GM19395 (cell line): ENCODE data around the gene ELAVL4.

ENCODE experiments used
- ATAC-seq: cut with Tn5 transposase; IDR thresholded peaks from one replicate; pipeline ENCODE4 v1.9.1; 2021; ENCODE audit warnings: mild to moderate bottlenecking, moderate library complexity; ENCODE audit not compliant: unreplicated experiment

Gene ELAVL4

DNA sequence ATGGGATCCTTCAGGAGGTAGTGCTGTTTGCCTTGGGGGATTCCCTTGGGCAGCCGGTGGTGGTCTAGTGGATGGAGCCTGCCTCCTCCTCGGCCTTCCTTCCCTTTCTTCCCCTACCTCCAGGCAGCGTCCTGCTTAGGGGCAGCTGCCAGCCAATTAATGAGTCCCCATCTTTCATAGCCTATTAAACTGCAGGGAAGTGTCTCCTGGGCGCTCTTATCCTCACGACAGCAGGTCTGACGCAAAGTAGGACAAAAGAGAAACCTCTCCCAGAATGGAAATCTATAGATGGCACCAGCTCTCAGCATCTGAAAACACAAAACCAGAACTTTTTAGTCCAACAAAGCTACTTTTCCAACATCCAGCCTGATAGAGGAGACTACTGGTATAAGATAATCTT lies 69.3 kb downstream of the ELAVL4 start:
- ATAC-seq: no peak

DNA sequence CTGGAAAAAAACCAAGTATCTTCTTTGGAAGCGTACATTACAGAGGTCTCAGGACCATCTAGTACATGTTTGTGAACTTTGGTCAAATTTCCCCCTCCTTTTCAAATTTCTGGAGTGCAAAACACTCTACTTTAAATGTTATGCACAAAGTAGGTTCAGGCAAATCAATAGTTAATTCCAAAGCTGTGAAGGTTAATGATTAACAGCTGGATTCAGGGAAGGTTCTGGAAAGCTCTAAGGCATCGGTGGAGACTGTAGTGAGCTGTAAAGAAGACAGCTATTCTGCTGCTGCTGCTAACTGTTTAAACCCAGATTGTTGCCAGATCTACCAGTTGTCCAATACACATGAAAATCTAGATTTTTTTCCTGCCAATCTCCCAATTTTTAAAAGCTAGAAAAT lies 70.9 kb downstream of the ELAVL4 start:
- no peak for ATAC-seq

DNA sequence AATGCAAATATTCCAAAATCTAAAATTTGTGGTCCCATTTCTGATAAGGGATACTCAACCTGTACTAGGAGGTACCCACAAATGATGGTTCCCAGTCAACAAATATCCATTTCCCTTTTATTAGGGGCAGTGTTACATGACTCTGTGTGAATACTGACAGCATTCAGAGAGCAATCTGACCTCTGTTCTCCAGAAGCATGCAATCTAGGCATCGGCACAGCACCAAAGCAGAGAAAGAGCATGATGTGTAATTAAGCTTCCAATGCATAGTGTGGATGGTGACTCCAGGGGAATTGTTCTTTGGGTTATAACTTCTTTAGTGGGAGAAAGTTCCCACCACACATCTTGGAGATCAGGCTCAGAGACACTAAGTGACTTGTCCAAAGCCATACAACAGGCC lies 71.6 kb downstream of the ELAVL4 start:
- ATAC-seq: no peak

DNA sequence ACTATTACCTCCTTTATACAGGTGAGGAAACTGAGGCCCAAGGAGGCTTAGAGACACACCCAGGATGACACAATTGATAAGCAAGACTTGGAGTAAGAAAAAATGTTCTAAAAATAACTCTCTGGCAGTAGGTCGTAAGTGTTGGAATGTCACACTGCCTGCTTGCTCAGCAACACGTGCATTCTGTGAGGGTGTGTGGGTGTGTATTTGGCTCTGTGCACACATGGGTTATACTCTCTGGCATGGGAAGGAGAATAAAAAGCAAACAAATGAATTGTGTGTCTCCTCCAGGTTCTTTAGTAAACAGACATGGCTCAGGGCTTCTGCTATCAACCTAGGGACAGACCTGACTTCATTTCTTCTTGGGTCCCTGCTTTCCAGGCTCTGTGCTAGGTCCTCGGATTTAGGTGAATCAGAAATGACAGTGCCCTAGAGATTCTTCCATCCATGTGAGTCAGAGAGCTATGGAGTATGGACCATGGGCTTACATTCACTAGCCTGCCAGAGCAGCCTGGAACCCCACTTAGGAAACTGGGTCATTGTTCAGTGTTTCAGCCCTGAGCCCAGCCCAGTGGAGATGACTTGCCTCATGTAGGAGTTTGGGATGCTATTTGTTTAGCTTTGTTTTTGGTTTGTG lies 72.4 kb downstream of the ELAVL4 start:
- ATAC-seq: no peak

DNA sequence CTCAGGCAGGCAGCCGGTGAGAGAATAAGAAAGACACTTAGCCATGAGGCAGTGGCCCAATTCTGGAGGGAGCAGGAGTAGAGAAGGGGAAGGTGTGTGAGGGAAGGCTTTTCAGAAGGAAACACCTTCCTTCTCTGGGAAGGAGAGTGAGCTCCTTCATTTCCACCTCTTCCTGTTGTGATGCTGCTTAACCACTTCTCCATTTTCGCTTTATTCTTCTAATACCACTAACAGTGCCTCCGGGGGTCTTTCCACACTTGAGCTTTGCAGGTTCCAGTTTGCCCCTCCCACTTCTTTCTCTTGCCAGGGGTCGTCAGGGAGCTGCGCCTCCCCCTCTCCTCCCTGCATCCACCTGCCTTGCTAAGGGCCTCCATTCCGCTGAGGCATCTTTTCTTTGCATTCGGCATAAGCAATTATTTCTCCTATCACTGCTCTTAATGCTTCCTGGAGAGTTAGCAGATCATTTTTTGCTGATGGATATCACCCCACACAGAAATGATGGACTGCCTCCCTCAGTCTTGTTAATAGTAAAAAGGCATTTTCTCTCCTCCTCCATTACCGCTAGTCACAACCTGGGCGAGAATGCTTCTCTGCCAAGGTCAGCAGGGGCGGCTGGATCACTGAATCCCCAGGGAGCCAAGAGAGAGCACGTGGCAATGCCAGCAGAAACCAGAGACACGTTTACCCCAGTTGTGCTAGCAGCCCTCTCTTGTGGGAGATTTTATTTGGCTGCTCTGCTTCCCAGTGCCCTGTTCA lies 74.8 kb downstream of the ELAVL4 start:
- no peak for ATAC-seq

DNA sequence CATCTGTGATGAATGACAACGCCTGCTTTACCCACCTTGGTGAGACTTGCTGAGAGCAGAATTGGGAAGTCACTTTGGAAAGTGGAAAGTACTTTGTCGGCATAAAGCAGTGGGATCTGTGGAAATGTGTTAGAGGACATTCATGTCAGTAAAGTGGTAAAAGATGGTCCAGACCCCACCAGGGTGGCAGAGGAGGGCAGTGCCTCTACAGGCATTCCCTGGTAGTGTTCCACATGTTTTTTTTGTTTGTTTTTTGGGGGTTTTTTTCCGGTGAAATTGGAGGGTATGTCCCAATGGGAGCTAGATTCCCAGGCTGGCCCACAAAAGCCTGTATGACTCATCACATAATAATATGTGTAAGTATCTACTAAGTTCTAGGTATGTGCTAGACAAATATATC lies 80.6 kb downstream of the ELAVL4 start:
- ATAC-seq: no peak

DNA sequence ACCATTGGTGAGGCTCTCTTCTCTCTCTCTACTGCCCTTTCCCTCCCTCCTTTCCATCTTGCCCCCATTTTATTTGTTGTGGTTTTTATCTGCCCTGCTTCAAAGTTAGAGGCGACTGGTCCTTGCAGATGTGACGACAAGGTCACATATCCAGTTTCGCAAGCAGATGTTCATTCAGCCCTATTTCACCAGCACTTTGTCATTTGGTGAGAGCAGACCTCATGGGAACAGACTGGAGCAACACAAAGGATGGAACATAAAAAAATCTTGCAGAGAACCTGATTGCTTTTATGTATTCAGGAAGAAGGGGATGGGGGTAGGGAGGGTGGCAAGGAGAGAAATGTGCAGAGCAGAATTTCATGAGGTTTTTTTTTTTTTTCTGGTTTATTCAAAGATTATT lies 84.3 kb downstream of the ELAVL4 start:
- no peak for ATAC-seq

DNA sequence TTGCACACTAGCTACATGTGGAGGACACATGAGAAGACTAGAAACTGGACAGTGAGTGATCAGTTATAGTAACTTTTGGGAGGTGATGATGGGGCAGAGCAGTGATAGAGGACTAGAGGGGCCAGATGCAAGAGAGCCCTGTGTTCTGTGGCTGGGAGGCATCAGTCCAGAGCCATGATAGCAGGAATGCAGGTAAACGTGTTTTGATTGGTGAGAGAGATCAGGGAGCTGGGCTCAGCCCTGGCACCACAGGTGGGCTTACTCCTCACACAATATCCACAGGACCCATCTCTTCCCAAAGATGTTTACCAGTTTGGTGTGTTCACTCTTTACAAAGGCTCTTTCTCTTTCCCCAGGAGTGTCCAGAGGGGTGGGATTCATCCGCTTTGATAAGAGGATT lies 86.5 kb downstream of the ELAVL4 start:
- ATAC-seq: no peak

DNA sequence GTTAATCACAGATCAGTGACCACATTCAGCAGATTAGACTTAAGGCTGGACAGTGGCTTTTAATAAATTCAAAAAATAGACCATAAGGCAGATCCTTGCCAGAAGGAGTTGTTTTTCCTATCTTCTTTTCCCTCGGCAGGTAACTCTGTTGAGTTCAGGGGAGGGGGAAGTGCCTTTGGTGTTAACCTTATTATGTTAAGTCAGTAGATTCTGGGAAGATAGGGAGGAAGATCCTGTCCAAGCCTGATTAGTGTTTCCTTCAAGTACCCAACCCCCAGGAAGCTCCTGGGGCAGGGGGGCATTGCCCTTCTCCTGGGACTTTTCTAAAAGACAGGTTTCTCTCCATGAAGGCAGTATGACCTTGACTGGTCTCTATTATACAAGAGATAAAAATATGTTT lies 87.4 kb downstream of the ELAVL4 start:
- ATAC-seq: no peak

DNA sequence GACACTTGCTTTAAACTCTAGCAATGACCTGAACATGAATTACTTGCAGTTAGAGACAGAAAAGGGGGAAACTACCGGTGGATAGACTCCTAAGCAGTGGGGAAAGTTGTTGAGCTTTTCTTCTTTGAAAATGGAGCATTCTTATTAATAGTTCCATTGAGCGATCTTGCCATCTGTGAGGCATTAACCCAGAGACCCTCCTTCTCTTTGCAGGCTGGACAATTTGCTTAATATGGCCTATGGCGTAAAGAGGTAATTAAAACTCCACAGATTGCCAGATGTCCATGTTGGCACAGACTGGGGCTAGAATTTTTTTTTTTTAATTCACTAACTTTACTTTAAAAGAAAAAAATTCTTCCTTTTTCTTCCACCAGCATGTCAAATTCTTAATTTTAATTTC lies 88.5 kb downstream of the ELAVL4 start:
- no peak for ATAC-seq

DNA sequence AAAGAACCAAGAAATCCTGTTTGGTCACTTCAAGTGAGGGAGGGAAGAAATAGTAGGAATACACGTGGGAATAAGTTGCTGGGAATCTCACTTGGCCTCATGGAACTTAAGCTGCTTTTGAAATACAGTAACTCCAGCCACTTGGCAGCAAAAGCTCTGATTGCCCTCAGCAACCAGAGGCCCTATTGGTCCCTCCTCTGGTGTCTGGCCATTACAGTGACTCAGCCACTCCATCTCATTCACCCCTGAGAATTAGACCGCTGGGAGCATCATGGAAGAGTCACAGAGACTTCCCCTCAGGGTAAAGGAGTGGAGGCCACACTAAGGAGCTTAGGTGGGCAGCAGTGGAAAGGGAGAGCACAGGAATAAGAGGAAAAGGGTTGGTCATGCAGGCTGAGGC lies 99.6 kb downstream of the ELAVL4 start:
- ATAC-seq: no peak

DNA sequence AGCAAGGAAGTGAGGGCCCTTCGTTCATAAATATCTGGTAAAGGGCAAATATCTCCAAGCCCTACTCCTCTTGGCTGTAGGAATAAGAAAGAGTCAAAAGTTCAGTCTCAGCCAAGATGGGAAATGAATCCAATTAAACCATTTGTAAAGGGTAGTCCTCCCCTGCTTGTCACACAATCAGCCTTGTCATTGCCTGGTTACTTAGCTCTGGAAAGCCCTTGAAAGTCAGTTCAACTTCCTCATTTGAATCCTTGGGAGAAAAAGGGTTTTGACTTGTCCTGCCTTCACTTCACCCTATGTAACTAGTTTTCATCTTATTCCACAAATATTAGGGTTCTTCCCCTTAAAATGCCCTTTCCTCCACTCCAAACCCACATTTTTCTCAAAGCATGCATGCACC lies 100.0 kb downstream of the ELAVL4 start:
- ATAC-seq: no peak

DNA sequence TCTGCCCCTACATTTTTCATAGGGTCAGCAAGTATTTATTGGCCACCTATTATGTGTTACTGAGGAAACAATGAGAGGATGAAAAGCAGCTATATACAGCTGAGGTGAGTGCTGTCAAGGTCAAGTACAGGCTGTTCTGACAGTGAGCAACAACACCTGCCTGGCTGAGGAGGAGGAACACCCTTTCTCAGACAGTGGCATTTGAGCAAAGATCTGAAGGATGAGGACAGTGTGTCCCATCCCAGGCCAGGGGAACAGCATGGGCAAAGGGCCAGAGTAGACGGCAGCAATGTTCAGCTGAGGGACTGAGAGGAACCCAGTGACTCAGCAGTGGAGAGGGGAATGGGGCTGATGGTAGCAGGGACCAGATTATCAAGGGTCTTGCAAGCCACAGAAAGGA lies 101.0 kb downstream of the ELAVL4 start:
- no peak for ATAC-seq

DNA sequence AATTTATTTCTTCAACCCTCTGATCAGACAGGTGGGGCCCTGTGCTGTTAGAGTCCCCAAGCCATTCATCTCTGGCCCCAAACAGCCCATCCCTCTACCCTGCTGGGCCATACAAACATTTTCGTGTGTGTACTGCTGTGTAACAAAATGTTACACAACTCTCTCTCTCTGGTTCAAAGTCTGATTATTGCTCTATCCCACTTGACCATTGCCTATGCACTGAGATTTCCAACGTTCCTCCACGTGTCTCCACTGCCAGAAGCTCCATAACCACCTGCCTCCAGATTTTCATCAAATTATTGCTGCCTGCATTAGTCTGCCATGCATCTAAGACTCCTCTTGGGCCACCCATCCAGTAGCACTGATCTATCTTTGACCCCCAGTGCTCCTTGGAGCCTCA lies 104.8 kb downstream of the ELAVL4 start:
- no peak for ATAC-seq

DNA sequence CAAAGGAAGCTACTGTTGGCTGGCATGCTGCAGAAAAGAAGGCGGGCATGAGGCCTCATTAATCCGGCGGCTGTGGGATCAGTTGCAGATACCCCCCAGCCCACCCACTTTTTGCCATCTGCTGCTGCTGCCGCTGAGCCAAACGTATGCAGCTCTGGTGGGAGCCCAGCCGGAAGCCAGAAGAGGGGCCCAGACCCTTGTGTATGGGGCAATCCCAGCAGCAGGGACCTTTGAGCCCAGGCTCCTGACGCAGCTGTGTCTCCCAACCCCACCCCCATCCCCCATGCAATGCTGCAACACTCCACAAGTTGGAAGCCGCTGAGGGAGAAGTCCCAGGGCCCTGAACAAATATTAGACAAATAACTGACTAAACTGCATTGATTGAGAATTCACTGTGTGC lies 106.0 kb downstream of the ELAVL4 start:
- ATAC-seq: no peak

DNA sequence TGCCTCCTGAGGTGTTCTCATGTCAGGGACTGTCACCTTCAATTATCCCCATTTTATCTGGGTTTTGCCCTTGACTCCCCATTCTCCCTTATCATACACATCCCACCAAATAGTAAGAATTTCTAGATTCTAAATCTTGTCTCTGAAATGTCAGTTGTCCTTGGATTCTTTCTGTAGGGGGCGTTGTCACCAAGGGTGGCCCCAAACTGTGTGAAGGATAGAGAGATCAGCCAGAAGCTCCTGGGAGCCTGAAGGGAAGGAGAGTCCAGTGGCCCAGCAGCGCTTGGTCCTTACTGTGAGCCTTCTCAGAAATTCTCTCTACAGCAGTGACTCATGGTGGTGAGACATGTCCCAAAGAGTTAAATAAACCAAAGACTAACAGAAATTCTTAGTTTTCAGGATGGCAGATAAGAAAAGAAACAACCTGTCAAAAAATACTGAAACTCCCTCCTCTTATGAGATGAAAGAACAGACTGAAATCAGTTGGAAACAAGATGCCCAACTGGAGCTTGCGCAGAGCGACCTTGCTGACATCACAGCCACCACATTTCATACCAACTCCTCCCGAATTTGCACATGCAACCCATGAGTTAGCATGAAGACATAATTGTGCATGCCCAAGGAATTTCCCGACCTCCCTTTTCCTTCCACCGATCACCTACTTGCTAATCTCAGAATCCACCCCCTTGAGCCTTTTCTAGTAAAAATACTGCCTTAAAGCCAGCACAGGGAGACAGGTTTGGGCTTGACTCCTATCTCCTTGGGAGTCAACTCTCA lies 109.8 kb downstream of the ELAVL4 start:
- ATAC-seq: no peak

DNA sequence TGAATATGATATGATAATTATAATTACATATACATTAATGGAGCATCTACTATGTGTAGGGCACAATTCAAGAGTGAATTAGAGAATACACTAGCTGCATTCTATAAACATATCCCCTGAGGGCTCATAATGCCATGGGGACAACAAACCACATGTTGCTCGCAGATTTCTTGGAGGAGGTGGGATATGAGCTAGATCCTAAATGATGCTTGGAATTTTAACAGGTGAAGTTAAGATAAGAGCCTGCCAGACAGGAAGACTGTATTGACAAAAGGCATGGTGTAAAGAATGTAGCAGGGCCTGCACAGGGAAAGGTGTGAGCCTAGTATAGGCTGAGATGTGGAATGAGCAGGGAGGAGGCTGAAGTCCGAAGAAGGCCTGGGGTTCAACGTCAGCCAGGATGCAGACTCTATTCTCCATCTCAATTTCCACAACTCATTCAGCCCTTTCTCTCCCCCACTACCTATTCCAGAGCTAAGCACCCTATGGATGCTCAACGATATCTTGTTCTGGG lies 120.2 kb downstream of the ELAVL4 start:
- ATAC-seq: no peak

DNA sequence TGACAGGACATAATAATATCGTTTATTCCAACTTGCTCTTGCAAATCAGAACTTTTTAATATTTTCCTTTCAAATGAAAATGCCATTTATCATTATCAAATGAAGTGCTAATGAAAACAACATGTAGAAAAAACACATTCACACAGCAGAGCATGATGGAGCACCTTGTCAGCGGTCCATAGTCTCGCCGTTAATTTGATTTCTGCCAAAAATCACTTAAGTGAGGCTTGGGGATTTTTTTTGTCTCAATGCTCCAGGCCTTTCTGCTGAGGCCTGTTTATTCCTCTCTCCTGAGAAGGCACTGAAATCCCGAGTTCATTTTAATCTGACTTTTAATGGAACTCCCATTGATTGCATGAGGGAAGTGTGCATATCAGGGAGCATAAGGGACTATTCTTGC lies 122.5 kb downstream of the ELAVL4 start:
- ATAC-seq: no peak

DNA sequence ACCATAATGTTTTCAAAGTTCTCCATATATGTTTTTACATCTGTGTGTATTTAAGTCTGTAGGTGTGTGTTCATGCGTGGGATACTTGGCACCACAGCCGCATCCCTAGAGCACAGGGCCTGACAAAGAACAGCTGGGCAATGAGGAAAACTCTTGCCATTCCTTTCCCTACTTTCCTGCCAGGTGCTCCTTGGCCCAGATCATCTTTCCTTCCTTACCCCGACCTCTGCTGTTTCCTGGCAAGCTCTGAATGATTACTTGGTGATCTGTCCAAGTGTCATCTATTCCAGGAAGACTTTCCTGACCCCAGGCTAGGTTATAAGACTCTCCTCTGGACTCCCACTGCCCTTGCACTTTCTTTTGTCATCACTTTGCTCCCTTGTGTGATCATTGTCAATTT lies 123.6 kb downstream of the ELAVL4 start:
- no peak for ATAC-seq

DNA sequence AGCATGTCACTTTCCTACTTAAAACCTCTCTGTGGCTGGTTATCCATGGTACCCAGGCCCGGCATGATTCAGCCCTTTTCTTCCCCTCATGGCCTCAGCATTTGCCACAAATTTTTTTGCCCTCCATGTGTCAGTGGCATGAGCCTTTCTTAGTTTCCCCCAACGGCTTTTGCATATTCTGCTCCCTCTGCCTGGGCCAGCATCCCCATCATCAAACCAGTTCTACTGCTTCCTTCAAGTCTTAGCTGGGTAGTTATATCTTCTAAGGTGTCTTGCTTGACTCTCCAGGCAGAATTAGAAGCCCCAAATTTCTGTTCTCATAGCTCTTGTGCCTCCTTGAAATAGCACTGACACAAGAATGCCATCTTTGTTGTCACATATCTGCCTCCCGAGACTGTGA lies 127.9 kb downstream of the ELAVL4 start:
- no peak for ATAC-seq

DNA sequence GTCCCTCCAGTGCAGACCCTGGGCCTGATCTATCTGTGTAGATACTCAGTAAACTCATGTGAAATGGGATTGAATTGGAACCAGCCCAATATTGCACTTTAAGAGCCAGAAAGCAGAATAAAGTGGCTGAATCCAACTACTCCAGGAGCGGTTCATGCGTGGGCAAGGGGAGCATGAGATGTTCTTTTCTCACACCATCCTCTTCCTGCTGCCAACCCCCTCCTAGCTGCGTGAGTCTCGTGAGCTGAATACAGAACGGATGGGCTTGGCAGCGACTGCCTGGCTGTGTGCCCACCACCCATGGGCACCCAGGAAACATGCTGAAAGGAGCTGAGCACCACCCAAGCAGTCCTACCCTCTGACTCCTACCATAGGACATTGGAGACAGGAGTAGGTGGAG lies 128.3 kb downstream of the ELAVL4 start:
- no peak for ATAC-seq

DNA sequence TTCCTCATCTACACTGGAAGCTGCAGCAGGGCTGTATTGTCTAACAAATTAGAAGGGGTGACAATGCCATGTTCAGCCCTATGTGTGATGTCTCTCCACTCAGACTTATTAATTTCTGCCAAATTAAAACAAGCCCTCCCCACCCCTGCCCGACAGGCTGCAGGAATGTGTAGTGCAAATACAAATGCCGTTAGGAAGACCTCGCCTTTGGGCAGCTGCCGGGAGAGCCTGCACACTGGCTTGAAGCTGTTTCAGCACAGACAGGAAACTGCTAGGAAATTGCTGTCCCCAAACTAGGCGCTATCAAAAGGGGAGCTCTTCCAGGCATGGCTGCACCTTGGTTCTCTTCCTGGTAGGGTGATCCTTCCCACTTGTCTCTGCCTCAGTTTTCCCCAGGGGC lies 135.2 kb downstream of the ELAVL4 start:
- ATAC-seq: no peak
